GM12878 (cell line): ENCODE measurements around the gene TFCP2L1. TPM values are rescaled to one million over a fixed set of nuclear protein-coding genes. Genes with fewer than 3 reads are reported as not detected.

Experiments used
- ATAC-seq: fragments of 200-7000 bp; cut with Tn5 transposase; 3 replicates; pipeline ENCODE4 v1.9.1; 2020; ENCODE audit warnings: mild to moderate bottlenecking, moderate library complexity
- BruUV-seq: library from RNA; stranded (reverse); fragments of 400-500 nt; replicated peaks from 2 replicates; lab custom pipeline; 2021; lab: Mats Ljungman, UMichigan
- CTCF ChIA-PET: fragments of 300-600 bp; sonication (Branson Sonifier 250); formaldehyde crosslinking; extraction: SDS; loops from one replicate; lab custom pipeline; 2021; ENCODE audit warnings: inconsistent platforms; lab: Yijun Ruan, JAX
- POLR2A ChIA-PET: fragments of 350-600 bp; formaldehyde crosslinking; extraction: SDS; loops from one replicate; lab custom pipeline; 2021; ENCODE audit warnings: inconsistent platforms; lab: Charles Lee
- RAD21 ChIA-PET: fragments of 300-600 bp; sonication (Branson Sonifier 250); formaldehyde crosslinking; loops from one replicate; lab custom pipeline; 2023; ENCODE audit warnings: antibody characterized with exemption; ENCODE audit not compliant: unreplicated experiment; lab: Charles Lee
- SMC1A ChIA-PET: fragments of 300-600 bp; sonication (Branson Sonifier 250); formaldehyde crosslinking; loops from one replicate; lab custom pipeline; 2023; ENCODE audit not compliant: unreplicated experiment, uncharacterized antibody; lab: Charles Lee
- DNase-seq: peaks from one replicate; pipeline ENCODE4 v3.0.0-alpha.2; 2011; ENCODE audit warnings: low read depth, low spot score
- FAIRE-seq: peaks from 3 replicates; lab custom pipeline; 2011; peaks lifted over from hg19 to GRCh38; lab: Jason Lieb, UNC
- H2AFZ ChIP-seq: 2 replicates; pipeline ENCODE4 v1.6.0; 2011; ENCODE audit warnings: low read depth, low read length, control low read depth; ENCODE audit not compliant: control insufficient read depth
- H3K27ac ChIP-seq: 2 replicates; pipeline ENCODE4 v1.5.1; 2011; ENCODE audit warnings: control low read depth; ENCODE audit not compliant: control insufficient read depth, insufficient read depth
- H3K27me3 ChIP-seq, 2 experiments: replicated peaks in 1 of 2; 2 replicates each; pipeline versions ENCODE4 v1.6.0 to v1.6.1; 2011; ENCODE audit warnings: low read length in 1 of 2; ENCODE audit not compliant: control insufficient read depth in 2 of 2, insufficient read depth in 2 of 2
- H3K36me3 ChIP-seq, 2 experiments: 2 replicates each; pipeline ENCODE4 v1.5.1; 2011; ENCODE audit warnings: low read length in 1 of 2; ENCODE audit not compliant: control insufficient read depth in 2 of 2, insufficient read depth in 2 of 2
- H3K4me1 ChIP-seq: 2 replicates; pipeline ENCODE4 v1.6.1; 2011; ENCODE audit warnings: mild to moderate bottlenecking, low read length, moderate library complexity, mixed read lengths; ENCODE audit not compliant: control insufficient read depth, insufficient read depth
- H3K4me2 ChIP-seq: 2 replicates; pipeline ENCODE4 v1.6.0; 2011; ENCODE audit warnings: control low read depth; ENCODE audit not compliant: control insufficient read depth, insufficient read depth
- H3K4me3 ChIP-seq: fragments of 200-600 bp; sonication (generic); 2 replicates; pipeline ENCODE4 v1.5.1; 2016
- H3K79me2 ChIP-seq: 2 replicates; pipeline ENCODE4 v1.6.0; 2011; ENCODE audit warnings: low read length; ENCODE audit not compliant: control insufficient read depth, insufficient read depth
- H3K9ac ChIP-seq: 2 replicates; pipeline ENCODE4 v1.8.0; 2011; ENCODE audit warnings: low read length, control low read depth, mixed read lengths; ENCODE audit not compliant: control insufficient read depth, insufficient read depth
- H3K9me3 ChIP-seq: replicated peaks from 3 replicates; pipeline ENCODE4 v1.5.1; 2011; ENCODE audit warnings: mild to moderate bottlenecking, low read length; ENCODE audit not compliant: control insufficient read depth, insufficient read depth
- H4K20me1 ChIP-seq: 2 replicates; pipeline ENCODE4 v1.6.0; 2011; ENCODE audit not compliant: control insufficient read depth, insufficient read depth
- EED ChIP-seq: sonication (generic); IDR thresholded peaks from 2 replicates; pipeline ENCODE4 v1.6.1; 2016; ENCODE audit warnings: antibody characterized with exemption, low read depth
- ESRRA ChIP-seq: IDR thresholded peaks from 2 replicates; pipeline ENCODE4 v1.6.1; 2012; ENCODE audit warnings: mild to moderate bottlenecking, low read length, improper control_type of control experiment
- ETV6 ChIP-seq, 2 experiments: fragments of 450-650 bp in 1 of 2; IDR thresholded peaks in 1 of 2; conservative IDR thresholded peaks in 1 of 2; 2 replicates each; pipeline ENCODE4 v1.6.1; 2014; ENCODE audit warnings: antibody characterized with exemption in 1 of 2, borderline replicate concordance in 1 of 2, low read depth in 1 of 2, mild to moderate bottlenecking in 1 of 2, moderate library complexity in 1 of 2
- HDAC2 ChIP-seq: fragments of 200-600 bp; sonication (generic); IDR thresholded peaks from 2 replicates; pipeline ENCODE4 v1.6.1; 2017
- IRF4 ChIP-seq: IDR thresholded peaks from 2 replicates; pipeline ENCODE4 v1.6.1; 2011; ENCODE audit warnings: low read depth, low read length
- JUNB ChIP-seq: IDR thresholded peaks from 2 replicates; pipeline ENCODE4 v1.6.1; 2016; ENCODE audit warnings: antibody characterized with exemption, mild to moderate bottlenecking
- PAX5 ChIP-seq: IDR thresholded peaks from 2 replicates; pipeline ENCODE4 v1.6.1; 2011; ENCODE audit warnings: low read depth, low read length, borderline replicate concordance
- PBX3 ChIP-seq: IDR thresholded peaks from 2 replicates; pipeline ENCODE4 v1.6.1; 2011; ENCODE audit warnings: mild to moderate bottlenecking, low read depth, low read length, moderate library complexity; ENCODE audit not compliant: insufficient replicate concordance
- RB1 ChIP-seq: fragments of 450-650 bp; formaldehyde crosslinking; IDR thresholded peaks from 2 replicates; pipeline ENCODE4 v1.6.1; 2017; ENCODE audit warnings: mild to moderate bottlenecking, borderline replicate concordance
- WGBS: methylation state at CpG from one replicate; pipeline ENCODE4 v1.1.6; 2016; ENCODE audit warnings: low lambda C conversion rate; ENCODE audit not compliant: insufficient replicate concordance, insufficient coverage; ENCODE audit errors: missing lambda C conversion rate; 5-methylcytosine and 5-hydroxymethylcytosine counted together
- in situ Hi-C: fragments of 300-500 bp; cut with MboI; formaldehyde crosslinking; loops from 9 replicates; pipeline ENCODE4 v1.14.3; 2018; ENCODE audit warnings: mixed read lengths
- intact Hi-C: fragments of 100-400 bp; cut with micrococcal nuclease; formaldehyde crosslinking; loops from one replicate; pipeline ENCODE4 v1.14.2; 2022; ENCODE audit not compliant: unreplicated experiment
- polyA plus RNA-seq, 11 experiments: library from polyadenylated mRNA; depleted of rRNA in 4 of 11; unstranded in 6 of 11; stranded (reverse) in 5 of 11; fragments of >200 nt; fragmentation: Nextera tagmentation in 4 of 11; fragmentation: Illumina TruSeq in 1 of 11; extraction: Ambion mirVana in 4 of 11; extraction: Trizol in 1 of 11; gene quantifications; 1 replicate in 1 of 11; 2 replicates in 10 of 11; pipeline versions ENCODE4 v1.2.1 to v1.2.3, GENCODE V29; 2011 to 2016; ENCODE audit warnings: inconsistent platforms in 2 of 11, missing spikeins in 2 of 11, low read depth in 1 of 11
- total RNA-seq, 4 experiments: library from RNA; depleted of rRNA in 3 of 4; stranded (reverse); fragments of >200 nt in 3 of 4; fragmentation: Illumina TruSeq in 1 of 4; extraction: Trizol in 1 of 4; gene quantifications; 2 replicates each; pipeline versions ENCODE4 v1.2.1 to v1.2.3, GENCODE V29; 2013 to 2021
- TF ChIP-seq, protein P1 (sequence below): IDR thresholded peaks from 2 replicates; pipeline ENCODE4 v1.6.1; 2012; ENCODE audit warnings: low read depth, low read length, improper control_type of control experiment
- TF ChIP-seq, protein P2 (sequence below): fragments of 450-650 bp; IDR thresholded peaks from 2 replicates; pipeline ENCODE4 v1.6.1; 2016; ENCODE audit warnings: mild to moderate bottlenecking

Gene TFCP2L1
- total and polyA plus RNA-seq, 10 of the 15 experiments (the other 5 are each of a cell fraction or from before 2014, with no cell fraction given), result 0.02 to 0.21 (median 0.09) TPM; not detected in 1

DNA sequence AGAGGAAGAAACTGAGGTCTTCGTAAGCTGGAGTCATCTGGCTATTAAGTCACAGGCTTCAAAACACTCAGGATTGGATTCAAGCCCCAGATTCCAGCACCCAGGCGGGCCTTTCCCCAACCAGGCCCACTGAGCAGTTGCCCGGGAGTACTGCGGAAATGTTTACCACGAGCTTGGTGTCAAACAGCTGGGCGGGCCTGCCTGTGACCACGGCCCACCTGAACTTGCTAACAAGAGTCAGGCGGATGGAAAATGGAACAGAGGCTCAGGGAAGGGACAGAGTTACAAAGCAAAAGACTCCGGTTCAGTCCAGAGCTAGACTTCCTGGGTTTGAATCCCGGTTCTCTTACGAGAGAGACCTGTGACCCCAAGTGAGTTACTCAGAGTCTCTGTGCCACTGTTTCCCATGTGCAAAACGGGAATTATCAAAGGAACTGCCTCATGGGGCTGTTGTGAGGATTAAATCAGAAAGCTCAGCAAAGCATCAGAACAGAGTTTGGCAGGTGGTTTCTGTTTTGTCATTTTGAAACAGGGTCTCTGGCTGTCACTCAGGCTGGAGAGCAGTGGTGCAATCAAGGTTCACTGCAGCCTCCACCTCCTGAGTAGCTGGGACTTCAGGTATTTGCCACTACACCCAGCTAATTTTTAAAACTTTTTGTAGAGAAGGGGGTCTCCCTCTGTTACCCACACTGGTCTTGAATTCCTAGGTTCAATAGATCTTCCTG is 49.0 kb upstream of the TFCP2L1 start:
- no peaks in the 10 kb centered on the region for H4K20me1 ChIP-seq
- ChIA-PET RAD21 (no interaction called here), POLR2A (no interaction called here)
- no peaks in the 10 kb centered on the region for H3K27me3 ChIP-seq
- H3K9me3 ChIP-seq, result no peaks in the 10 kb centered on the region
- H2AFZ ChIP-seq, result no peak overlapping the region
- TF ChIP-seq, protein P1, sequence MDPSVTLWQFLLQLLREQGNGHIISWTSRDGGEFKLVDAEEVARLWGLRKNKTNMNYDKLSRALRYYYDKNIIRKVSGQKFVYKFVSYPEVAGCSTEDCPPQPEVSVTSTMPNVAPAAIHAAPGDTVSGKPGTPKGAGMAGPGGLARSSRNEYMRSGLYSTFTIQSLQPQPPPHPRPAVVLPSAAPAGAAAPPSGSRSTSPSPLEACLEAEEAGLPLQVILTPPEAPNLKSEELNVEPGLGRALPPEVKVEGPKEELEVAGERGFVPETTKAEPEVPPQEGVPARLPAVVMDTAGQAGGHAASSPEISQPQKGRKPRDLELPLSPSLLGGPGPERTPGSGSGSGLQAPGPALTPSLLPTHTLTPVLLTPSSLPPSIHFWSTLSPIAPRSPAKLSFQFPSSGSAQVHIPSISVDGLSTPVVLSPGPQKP, result no peak
- TF ChIP-seq PAX5, result no peak
- TF ChIP-seq ESRRA, result no peak
- TF ChIP-seq IRF4, result 0 out of 2 replicates have a peak, but pooled peaks have one; percentile 43
- TF ChIP-seq, protein P2, sequence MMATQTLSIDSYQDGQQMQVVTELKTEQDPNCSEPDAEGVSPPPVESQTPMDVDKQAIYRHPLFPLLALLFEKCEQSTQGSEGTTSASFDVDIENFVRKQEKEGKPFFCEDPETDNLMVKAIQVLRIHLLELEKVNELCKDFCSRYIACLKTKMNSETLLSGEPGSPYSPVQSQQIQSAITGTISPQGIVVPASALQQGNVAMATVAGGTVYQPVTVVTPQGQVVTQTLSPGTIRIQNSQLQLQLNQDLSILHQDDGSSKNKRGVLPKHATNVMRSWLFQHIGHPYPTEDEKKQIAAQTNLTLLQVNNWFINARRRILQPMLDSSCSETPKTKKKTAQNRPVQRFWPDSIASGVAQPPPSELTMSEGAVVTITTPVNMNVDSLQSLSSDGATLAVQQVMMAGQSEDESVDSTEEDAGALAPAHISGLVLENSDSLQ, result peak; percentile 95
- TF ChIP-seq RB1, result no peak
- TF ChIP-seq JUNB, result peak; percentile 46
- peak; percentile 86 for TF ChIP-seq PBX3
- TF ChIP-seq ETV6 (conservative IDR thresholded peaks at IDR 0.05 in 1 of 2, IDR thresholded peaks at IDR 0.05 in 1 of 2; ENCODE audit: borderline replicate concordance in 1 of 2, low read depth in 1 of 2), result no peak
- TF ChIP-seq HDAC2, result no peak
- TF ChIP-seq EED, result no peak
- TF ChIP-seq, all 136 proteins: peak for 4
- Histone ChIP-seq H3K4me2 (no peak overlapping the region), H3K27ac (no peak overlapping the region), H3K9ac (no peak overlapping the region), H3K36me3 (peaks cover 4% of the 10 kb centered on the region in 2 experiments; a peak in 2 of 4 replicates), H3K4me3 (no peak overlapping the region), H3K79me2 (no peaks in the 10 kb centered on the region), H3K4me1 (peaks cover 5% of the 10 kb centered on the region; the same call in 1 of the 2 replicates)
- DNase-seq (peak; percentile 3), FAIRE-seq (peak; percentile 49), ATAC-seq (peak; percentile 74)
- in situ Hi-C loops, result no loop called here
- no TSS peak for BruUV-seq
- ChIA-PET SMC1A (interaction anchor here (0.9 to 1.0 kb wide), 2 partner anchors 10 to 15 kb away, joined by 3 read pairs; no protein-coding TSS in a partner anchor), CTCF (interaction anchor here (0.8 kb wide), 2 partner anchors 21 to 249 kb away, joined by 3 read pairs; no protein-coding TSS in a partner anchor)
- 45% methylated on average over 12 of the region's 12 CpGs for whole genome bisulfite sequencing
- intact Hi-C loops, result no loop called here
